Mucosa of descending colon (tissue), 3 donors: ENCODE measurements around the gene ANO10. TPM values are rescaled to one million over a fixed set of nuclear protein-coding genes. Genes with fewer than 3 reads are reported as not detected.

Source experiments
- ATAC-seq: fragments of 200-7000 bp; cut with Tn5 transposase; one replicate; pipeline ENCODE4 v1.9.1; 2020; ENCODE audit warnings: mild to moderate bottlenecking, moderate library complexity
- DNase-seq, 3 donors: peaks; one replicate each; pipeline ENCODE4 v3.0.0-alpha.2; 2020
- H3K36me3 ChIP-seq: fragments of 200-600 bp; one replicate; pipeline ENCODE4 v1.8.0; 2021; ENCODE audit warnings: low read depth, mild to moderate bottlenecking
- H3K4me1 ChIP-seq: fragments of 200-600 bp; one replicate; pipeline ENCODE4 v1.8.0; 2021; ENCODE audit warnings: low read depth, mild to moderate bottlenecking
- H3K4me3 ChIP-seq: fragments of 200-600 bp; one replicate; pipeline ENCODE4 v1.8.0; 2021; ENCODE audit warnings: mild to moderate bottlenecking
- H3K9me3 ChIP-seq: fragments of 200-600 bp; one replicate; pipeline ENCODE4 v1.8.0; 2021; ENCODE audit warnings: mild to moderate bottlenecking
- intact Hi-C, 2 donors: fragments of 100-400 bp; cut with DNase I in 1 of 2; cut with micrococcal nuclease in 1 of 2; formaldehyde crosslinking; loops; one replicate each; pipeline versions ENCODE4 v1.11.0 to v1.11.1; 2022; cut with DNase I, micrococcal nuclease
- total RNA-seq, 3 donors: library from RNA; stranded (reverse); fragmentation: NEBNext Ultra II Directional in 2 of 3; extraction: Animal tissue kit (Norgen Biotek cat#: 25700) in 2 of 3; gene quantifications; one replicate each; pipeline versions ENCODE4 v1.2.1 to v1.2.4, GENCODE V29; 2021 to 2023
- TF ChIP-seq, protein P1 (sequence below): fragments of 200-600 bp; IDR thresholded peaks from one replicate; pipeline ENCODE4 v1.8.0; 2022; ENCODE audit warnings: antibody characterized with exemption, mild to moderate bottlenecking
- donor health status: DM: no; HTN: no; CAD: no; lungs with moderate emphysema.
- donor health status: DM: no; HTN: no; CAD: no.
- donor health status: DM: no; HTN: yes; CAD: no.

Gene ANO10
- total RNA-seq, 3 donors from 2014 or later, result 46.6 to 100.0 (median 64.1) TPM

DNA sequence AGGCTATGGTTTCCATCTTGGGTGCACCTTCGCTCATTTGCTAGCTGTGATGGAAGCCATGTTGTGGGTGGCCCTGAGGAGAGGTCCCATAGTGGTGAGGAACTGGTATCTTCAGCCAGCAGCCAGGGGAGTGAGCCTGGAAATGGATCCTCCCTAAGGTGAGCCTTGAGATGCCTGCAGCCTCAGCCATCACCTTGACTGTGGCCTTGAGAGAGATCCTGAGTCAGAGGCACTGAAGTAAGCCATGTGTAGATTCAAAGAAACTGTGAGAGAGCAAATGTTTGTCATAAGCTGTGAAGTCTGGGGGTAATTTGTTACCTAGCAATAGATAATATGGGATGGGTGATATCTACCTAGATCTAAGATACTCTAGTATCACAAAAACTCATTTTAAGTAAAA lies 230.2 kb downstream of the ANO10 start:
- intact Hi-C loops, result no loop called here
- Histone ChIP-seq H3K4me1 (no peaks in the 10 kb centered on the region), H3K4me3 (no peak overlapping the region), H3K36me3 (no peaks in the 10 kb centered on the region), H3K9me3 (no peaks in the 10 kb centered on the region)
- TF ChIP-seq, protein P1, sequence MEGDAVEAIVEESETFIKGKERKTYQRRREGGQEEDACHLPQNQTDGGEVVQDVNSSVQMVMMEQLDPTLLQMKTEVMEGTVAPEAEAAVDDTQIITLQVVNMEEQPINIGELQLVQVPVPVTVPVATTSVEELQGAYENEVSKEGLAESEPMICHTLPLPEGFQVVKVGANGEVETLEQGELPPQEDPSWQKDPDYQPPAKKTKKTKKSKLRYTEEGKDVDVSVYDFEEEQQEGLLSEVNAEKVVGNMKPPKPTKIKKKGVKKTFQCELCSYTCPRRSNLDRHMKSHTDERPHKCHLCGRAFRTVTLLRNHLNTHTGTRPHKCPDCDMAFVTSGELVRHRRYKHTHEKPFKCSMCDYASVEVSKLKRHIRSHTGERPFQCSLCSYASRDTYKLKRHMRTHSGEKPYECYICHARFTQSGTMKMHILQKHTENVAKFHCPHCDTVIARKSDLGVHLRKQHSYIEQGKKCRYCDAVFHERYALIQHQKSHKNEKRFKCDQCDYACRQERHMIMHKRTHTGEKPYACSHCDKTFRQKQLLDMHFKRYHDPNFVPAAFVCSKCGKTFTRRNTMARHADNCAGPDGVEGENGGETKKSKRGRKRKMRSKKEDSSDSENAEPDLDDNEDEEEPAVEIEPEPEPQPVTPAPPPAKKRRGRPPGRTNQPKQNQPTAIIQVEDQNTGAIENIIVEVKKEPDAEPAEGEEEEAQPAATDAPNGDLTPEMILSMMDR, result no peak
- DNase-seq (no peak), ATAC-seq (no peak)

DNA sequence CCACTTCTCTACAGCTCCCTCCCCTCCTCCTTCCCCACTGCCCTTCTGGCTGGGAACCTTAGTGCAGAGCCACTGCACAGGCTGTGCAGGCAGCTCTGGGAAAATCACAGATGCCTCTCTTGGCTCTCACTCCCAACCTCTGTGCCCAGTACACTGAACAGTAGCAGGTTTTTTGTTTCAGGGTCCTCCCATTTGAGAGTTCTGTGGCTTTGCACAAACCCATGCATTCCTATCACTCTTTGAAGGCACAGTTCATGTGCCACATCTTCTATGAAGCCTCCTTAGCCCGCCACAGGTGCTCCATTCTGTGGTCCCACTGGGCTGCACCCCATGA lies 231.6 kb downstream of the ANO10 start:
- no peak for DNase-seq
- TF ChIP-seq, protein P1, result no peak
- intact Hi-C loops, result no loop called here
- Histone ChIP-seq H3K9me3 (peaks cover 2% of the 10 kb centered on the region), H3K36me3 (no peaks in the 10 kb centered on the region), H3K4me3 (no peak overlapping the region), H3K4me1 (no peaks in the 10 kb centered on the region)
- ATAC-seq, result peak; percentile 30

DNA sequence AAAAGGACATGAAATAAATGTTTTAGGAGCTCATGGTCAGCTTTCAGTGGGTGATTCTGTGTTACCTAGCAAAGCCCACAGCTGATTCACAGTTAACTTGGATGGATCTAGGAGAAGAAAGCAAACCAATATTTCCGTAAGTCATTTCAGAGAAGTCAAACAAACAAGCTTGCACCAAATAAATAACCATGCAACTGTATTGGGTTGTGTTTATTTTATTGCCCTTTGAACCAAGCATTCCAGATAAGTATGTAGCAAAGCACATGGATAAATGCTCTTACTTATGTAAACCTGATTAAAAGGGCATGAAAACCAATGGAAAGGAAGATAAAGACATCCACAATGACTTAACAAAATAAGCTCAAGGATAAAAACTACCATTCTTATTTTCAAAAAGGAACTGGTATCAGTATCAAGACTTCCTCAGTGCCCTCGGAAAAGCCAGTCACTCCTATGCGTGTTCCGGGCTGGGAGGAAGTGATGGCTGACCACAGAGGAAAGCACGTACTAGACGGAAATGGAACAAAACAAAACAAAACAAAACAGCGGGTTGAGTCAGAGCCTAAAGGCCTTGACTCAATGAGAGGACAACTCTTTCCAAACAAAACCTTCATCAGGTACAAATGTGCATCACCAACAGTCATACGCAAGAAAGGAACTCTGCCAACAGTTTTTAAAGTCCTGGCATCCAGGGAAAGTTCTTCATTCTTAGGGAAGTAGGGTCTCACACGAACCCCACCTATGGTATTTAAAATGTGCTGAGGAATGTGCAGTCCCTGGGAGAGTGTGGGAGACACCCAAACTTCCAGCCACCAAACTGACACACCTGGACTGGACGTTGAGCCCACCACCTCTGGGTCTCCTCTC lies 232.2 kb downstream of the ANO10 start:
- Histone ChIP-seq H3K36me3 (no peaks in the 10 kb centered on the region), H3K9me3 (peaks cover 4% of the 10 kb centered on the region), H3K4me1 (no peaks in the 10 kb centered on the region), H3K4me3 (no peak overlapping the region)
- TF ChIP-seq, protein P1, result no peak
- peak in 2 of 3 donors; percentile 46 to 68 for DNase-seq
- intact Hi-C loops, result no loop called here
- peak; percentile 89 for ATAC-seq

DNA sequence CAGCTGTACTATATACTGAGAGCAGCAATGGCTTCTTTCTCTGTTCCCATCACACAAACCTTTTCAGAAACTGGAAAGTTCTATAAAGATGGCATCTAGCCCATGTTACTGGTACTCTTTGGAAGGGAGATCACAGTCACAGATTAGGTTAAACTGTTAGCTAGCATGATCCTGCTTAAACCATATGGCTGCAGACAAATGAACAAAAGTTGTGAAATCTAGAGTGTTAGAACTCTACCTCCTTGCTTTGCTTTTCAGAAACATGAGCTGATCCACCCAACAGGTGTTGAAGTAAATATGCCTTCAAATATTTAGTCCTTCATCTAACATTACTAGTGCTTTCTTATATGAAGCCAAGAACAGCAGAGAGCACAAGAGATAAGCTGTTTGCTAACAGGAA lies 232.9 kb downstream of the ANO10 start:
- DNase-seq (no peak), ATAC-seq (no peak)
- TF ChIP-seq, protein P1, result no peak
- intact Hi-C loops, result no loop called here
- H3K4me1 ChIP-seq, result no peaks in the 10 kb centered on the region
- H3K36me3 ChIP-seq, result no peaks in the 10 kb centered on the region
- no peak overlapping the region for H3K4me3 ChIP-seq
- peaks cover 4% of the 10 kb centered on the region for H3K9me3 ChIP-seq

DNA sequence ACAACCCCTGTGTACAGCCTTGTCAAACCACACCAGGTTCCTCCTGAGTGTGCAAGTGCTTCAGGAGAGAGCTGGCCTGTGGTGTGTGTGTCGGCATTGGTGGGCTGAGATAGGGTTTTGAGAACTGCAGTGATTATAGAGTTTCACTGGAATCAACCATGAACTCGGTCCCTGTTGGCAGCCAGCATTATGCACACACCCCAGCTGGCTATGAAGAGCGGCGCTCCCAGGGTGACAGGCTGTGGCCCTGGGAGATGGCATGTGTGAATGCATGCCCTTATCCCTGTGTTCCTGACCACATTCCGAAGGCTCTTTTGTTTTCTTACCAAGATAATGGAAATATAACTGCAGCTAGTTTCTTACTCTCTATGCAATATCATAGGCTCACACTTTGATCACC lies 233.6 kb downstream of the ANO10 start:
- Histone ChIP-seq H3K4me1 (no peaks in the 10 kb centered on the region), H3K9me3 (peaks cover 4% of the 10 kb centered on the region), H3K4me3 (no peak overlapping the region), H3K36me3 (no peaks in the 10 kb centered on the region)
- intact Hi-C loops, result no loop called here
- TF ChIP-seq, protein P1, result no peak
- ATAC-seq (no peak), DNase-seq (no peak)
